ENCODE data around the gene SLC7A7. TPM values are rescaled to one million over a fixed set of nuclear protein-coding genes. Genes with fewer than 3 reads are reported as not detected.

The SLC7A7 gene
- total RNA-seq, 1 experiment from 2014 or later: 443 TPM

DNA sequence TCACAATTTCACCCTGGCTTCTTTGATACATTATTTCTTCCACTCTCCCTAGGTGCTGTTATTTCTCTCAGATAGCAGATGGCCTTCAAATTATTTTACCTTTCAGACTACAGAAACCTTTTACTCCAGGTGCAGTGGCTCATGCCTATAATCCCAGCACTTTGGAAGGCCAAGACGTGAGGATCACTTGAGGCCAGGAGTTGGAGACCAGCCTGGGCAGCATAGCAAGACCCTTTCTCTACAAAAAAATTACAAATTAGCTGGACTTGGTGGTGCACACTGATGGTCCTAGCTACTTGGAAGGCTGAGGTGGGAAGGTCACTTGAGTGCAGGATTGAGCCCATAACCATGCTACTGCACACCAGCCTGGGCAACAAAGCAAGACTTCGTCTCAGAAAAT lies 23.1 kb downstream of the SLC7A7 start:
- H3K4me1 Mint-ChIP-seq (ENCODE audit: low read depth, unreplicated experiment): peaks cover 35% of the 10 kb centered on the region

GRCh38 chr14:22791301-22791700 lies 23.9 kb downstream of the SLC7A7 start:
- Mint-ChIP-seq H3K36me3 (ENCODE audit: insufficient read depth, unreplicated experiment) (peaks cover 85% of the 10 kb centered on the region), H3K9me3 (ENCODE audit: unreplicated experiment) (no peaks in the 10 kb centered on the region), H3K4me1 (ENCODE audit: low read depth, unreplicated experiment) (peaks cover 26% of the 10 kb centered on the region), H3K27ac (ENCODE audit: unreplicated experiment) (peak overlapping the region; percentile 46), H3K4me3 (ENCODE audit: unreplicated experiment) (peak overlapping the region; percentile 12), H3K27me3 (ENCODE audit: insufficient read depth, unreplicated experiment) (no peaks in the 10 kb centered on the region)
- BruUV-seq (replicated peaks): no TSS peak
- Histone ChIP-seq H3K4me3 (ENCODE audit: low read depth, low read length) (no peak overlapping the region), H3K4me1 (peaks cover 50% of the 10 kb centered on the region), H3K36me3 (ENCODE audit: control insufficient read depth, insufficient read depth, low read length) (peaks cover 2% of the 10 kb centered on the region; the same call in 1 of the 2 replicates), H3K27me3 (replicated peaks; ENCODE audit: control insufficient read depth, insufficient read depth, low read length) (no peaks in the 10 kb centered on the region), H3K9me3 (no peaks in the 10 kb centered on the region)
- TF ChIP-seq, protein P1, sequence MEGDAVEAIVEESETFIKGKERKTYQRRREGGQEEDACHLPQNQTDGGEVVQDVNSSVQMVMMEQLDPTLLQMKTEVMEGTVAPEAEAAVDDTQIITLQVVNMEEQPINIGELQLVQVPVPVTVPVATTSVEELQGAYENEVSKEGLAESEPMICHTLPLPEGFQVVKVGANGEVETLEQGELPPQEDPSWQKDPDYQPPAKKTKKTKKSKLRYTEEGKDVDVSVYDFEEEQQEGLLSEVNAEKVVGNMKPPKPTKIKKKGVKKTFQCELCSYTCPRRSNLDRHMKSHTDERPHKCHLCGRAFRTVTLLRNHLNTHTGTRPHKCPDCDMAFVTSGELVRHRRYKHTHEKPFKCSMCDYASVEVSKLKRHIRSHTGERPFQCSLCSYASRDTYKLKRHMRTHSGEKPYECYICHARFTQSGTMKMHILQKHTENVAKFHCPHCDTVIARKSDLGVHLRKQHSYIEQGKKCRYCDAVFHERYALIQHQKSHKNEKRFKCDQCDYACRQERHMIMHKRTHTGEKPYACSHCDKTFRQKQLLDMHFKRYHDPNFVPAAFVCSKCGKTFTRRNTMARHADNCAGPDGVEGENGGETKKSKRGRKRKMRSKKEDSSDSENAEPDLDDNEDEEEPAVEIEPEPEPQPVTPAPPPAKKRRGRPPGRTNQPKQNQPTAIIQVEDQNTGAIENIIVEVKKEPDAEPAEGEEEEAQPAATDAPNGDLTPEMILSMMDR (IDR thresholded peaks at IDR 0.05; ENCODE audit: insufficient read depth in 1 of 2, low read depth in 1 of 2, low read length in 1 of 2, severe bottlenecking in 1 of 2, unreplicated experiment in 1 of 2): no peak
- POLR2A ChIA-PET: interaction anchor here (0.9 to 1.1 kb wide), 2 partner anchors 16 to 25 kb away, joined by 4 read pairs; no protein-coding TSS in a partner anchor
- intact Hi-C loops (cut with micrococcal nuclease; ENCODE audit: unreplicated experiment): no loop called here
- CTCF ChIA-PET: interaction anchor here (0.9 to 1.2 kb wide), 3 partner anchors 16 to 209 kb away, joined by 4 to 5 read pairs (median 4); no protein-coding TSS in a partner anchor
- DNase-seq: peak; percentile 39 to 45

More for the DNA sequence above, 23.1 kb downstream of the SLC7A7 start:
- H3K27me3 ChIP-seq (replicated peaks; ENCODE audit: control insufficient read depth, insufficient read depth, low read length): no peaks in the 10 kb centered on the region
- H3K36me3 ChIP-seq (ENCODE audit: control insufficient read depth, insufficient read depth, low read length): peaks cover 2% of the 10 kb centered on the region; the same call in 1 of the 2 replicates
- Mint-ChIP-seq H3K36me3 (ENCODE audit: insufficient read depth, unreplicated experiment) (peaks cover 85% of the 10 kb centered on the region), H3K27ac (ENCODE audit: unreplicated experiment) (peak overlapping the region; percentile 46), H3K27me3 (ENCODE audit: insufficient read depth, unreplicated experiment) (no peaks in the 10 kb centered on the region), H3K4me3 (ENCODE audit: unreplicated experiment) (no peak overlapping the region), H3K9me3 (ENCODE audit: unreplicated experiment) (no peaks in the 10 kb centered on the region)
- ChIA-PET POLR2A (no interaction called here), CTCF (interaction anchor here (0.9 to 1.2 kb wide), 2 partner anchors 15 to 210 kb away, joined by 4 to 5 read pairs; no protein-coding TSS in a partner anchor)
- H3K4me1 ChIP-seq: peaks cover 58% of the 10 kb centered on the region
- H3K4me3 ChIP-seq (ENCODE audit: low read depth, low read length): no peak overlapping the region
- no TSS peak for BruUV-seq (replicated peaks)
- H3K9me3 ChIP-seq: no peaks in the 10 kb centered on the region
- intact Hi-C loops (cut with micrococcal nuclease; ENCODE audit: unreplicated experiment): no loop called here
- TF ChIP-seq, protein P1 (IDR thresholded peaks at IDR 0.05; ENCODE audit: insufficient read depth in 1 of 2, low read depth in 1 of 2, low read length in 1 of 2, severe bottlenecking in 1 of 2, unreplicated experiment in 1 of 2): no peak
- no peak for DNase-seq

GRCh38 chr14:22786685-22787084 lies 28.6 kb downstream of the SLC7A7 start:
- BruUV-seq (replicated peaks): no TSS peak
- Histone ChIP-seq H3K4me1 (peaks cover 31% of the 10 kb centered on the region), H3K27me3 (replicated peaks; ENCODE audit: control insufficient read depth, insufficient read depth, low read length) (no peaks in the 10 kb centered on the region), H3K36me3 (ENCODE audit: control insufficient read depth, insufficient read depth, low read length) (0 out of 2 replicates have a peak, but pooled peaks cover 1% of the 10 kb centered on the region), H3K4me3 (ENCODE audit: low read depth, low read length) (no peak overlapping the region), H3K9me3 (no peaks in the 10 kb centered on the region)
- DNase-seq: no peak
- Mint-ChIP-seq H3K27me3 (ENCODE audit: insufficient read depth, unreplicated experiment) (no peaks in the 10 kb centered on the region), H3K27ac (ENCODE audit: unreplicated experiment) (peak overlapping the region; percentile 25), H3K4me1 (ENCODE audit: low read depth, unreplicated experiment) (peaks cover 12% of the 10 kb centered on the region), H3K9me3 (ENCODE audit: unreplicated experiment) (no peaks in the 10 kb centered on the region), H3K36me3 (ENCODE audit: insufficient read depth, unreplicated experiment) (peaks cover 89% of the 10 kb centered on the region), H3K4me3 (ENCODE audit: unreplicated experiment) (no peak overlapping the region)
- TF ChIP-seq, protein P1 (IDR thresholded peaks at IDR 0.05; ENCODE audit: insufficient read depth in 1 of 2, low read depth in 1 of 2, low read length in 1 of 2, severe bottlenecking in 1 of 2, unreplicated experiment in 1 of 2): no peak
- CTCF ChIA-PET: no interaction called here
- POLR2A ChIA-PET: interaction anchor here (0.5 kb wide), 1 partner anchor 32 kb away, joined by 3 read pairs; no protein-coding TSS in a partner anchor
- intact Hi-C loops (cut with micrococcal nuclease; ENCODE audit: unreplicated experiment): no loop called here

Data from Caco-2 (cell line).